T-helper 17 cell (primary cell): ENCODE results near the gene FITM1. TPM values are rescaled to one million over a fixed set of nuclear protein-coding genes. Genes with fewer than 3 reads are reported as not detected.

ENCODE experiments used
- ATAC-seq: fragments of 150-1000 bp; cut with Tn5 transposase; 2 replicates; pipeline ENCODE4 v1.10.0; 2021; ENCODE audit warnings: mild to moderate bottlenecking, moderate library complexity
- DNase-seq, 3 donors: peaks; one replicate each; pipeline versions ENCODE4 v3.0.0 to v3.0.0-alpha.2; 2020 to 2021
- H3K9me3 ChIP-seq: one replicate; pipeline ENCODE4 v1.7.0; 2013; ENCODE audit warnings: low read length, mild to moderate bottlenecking; ENCODE audit not compliant: control insufficient read depth, poor library complexity, severe bottlenecking
- H3K27ac Mint-ChIP-seq: one replicate; pipeline ENCODE4 v1.8.0; 2022; ENCODE audit warnings: mild to moderate bottlenecking, moderate library complexity, mixed read lengths
- H3K27me3 Mint-ChIP-seq: one replicate; pipeline ENCODE4 v1.8.0; 2022; ENCODE audit warnings: mixed read lengths
- H3K36me3 Mint-ChIP-seq: one replicate; pipeline ENCODE4 v1.8.0; 2022; ENCODE audit warnings: low read depth, mixed read lengths
- H3K4me1 Mint-ChIP-seq: one replicate; pipeline ENCODE4 v1.8.0; 2022; ENCODE audit warnings: mild to moderate bottlenecking, mixed read lengths
- H3K4me3 Mint-ChIP-seq: one replicate; pipeline ENCODE4 v1.8.0; 2022; ENCODE audit warnings: mild to moderate bottlenecking, moderate library complexity, mixed read lengths
- total RNA-seq, 4 donors: library from RNA in 2 of 4; stranded (reverse) in 2 of 4; gene quantifications; one replicate each; pipeline ENCODE4 v1.2.3 and lab custom pipeline; 2022 to 2026

FITM1 gene
- total RNA-seq, 2 donors from 2014 or later = 1.4 to 1.9 TPM

GRCh38 chr14:24144451-24144850, 14.0 kb downstream of the FITM1 start:
- no peaks in the 10 kb centered on the region for H3K27me3 Mint-ChIP-seq
- ATAC-seq (no peak), DNase-seq (no peak)
- no peak overlapping the region for H3K4me3 Mint-ChIP-seq
- H3K27ac Mint-ChIP-seq = peak overlapping the region; percentile 73
- H3K36me3 Mint-ChIP-seq = peaks cover 2% of the 10 kb centered on the region
- H3K4me1 Mint-ChIP-seq = peaks cover 52% of the 10 kb centered on the region
- no peaks in the 10 kb centered on the region for H3K9me3 ChIP-seq

GRCh38 chr14:24145219-24145618, 14.8 kb downstream of the FITM1 start:
- H3K36me3 Mint-ChIP-seq = peaks cover 2% of the 10 kb centered on the region
- H3K4me1 Mint-ChIP-seq = peaks cover 49% of the 10 kb centered on the region
- no peaks in the 10 kb centered on the region for H3K9me3 ChIP-seq
- H3K4me3 Mint-ChIP-seq = peak overlapping the region; percentile 98
- DNase-seq (no peak), ATAC-seq (no peak)
- H3K27me3 Mint-ChIP-seq = no peaks in the 10 kb centered on the region
- peak overlapping the region; percentile 90 for H3K27ac Mint-ChIP-seq

- ATAC-seq (no peak), DNase-seq (no peak)
- no peaks in the 10 kb centered on the region for H3K9me3 ChIP-seq
- no peaks in the 10 kb centered on the region for H3K27me3 Mint-ChIP-seq
- H3K27ac Mint-ChIP-seq = peak overlapping the region; percentile 90
- H3K36me3 Mint-ChIP-seq = peaks cover 2% of the 10 kb centered on the region
- peak overlapping the region; percentile 98 for H3K4me3 Mint-ChIP-seq
- peaks cover 52% of the 10 kb centered on the region for H3K4me1 Mint-ChIP-seq
These were observed 15.4 kb downstream of the FITM1 start for GRCh38 chr14:24145690-24146452.

GRCh38 chr14:24146453-24146977, 16.1 kb downstream of the FITM1 start, which contains the start of gene PSME2:
Gene PSME2, minus strand, starts transcription at chr14:24146610. Its CDS starts 29 bp downstream, at chr14:24146581.
- H3K4me1 Mint-ChIP-seq = peaks cover 53% of the 10 kb centered on the region
- no peaks in the 10 kb centered on the region for H3K9me3 ChIP-seq
- DNase-seq (peak; percentile 57 to 83 (median 75)), ATAC-seq (peak; percentile 65)
- H3K27ac Mint-ChIP-seq = peak within 1 kb of the TSS; percentile 91
- no peaks in the 10 kb centered on the region for H3K27me3 Mint-ChIP-seq
- H3K36me3 Mint-ChIP-seq = peaks cover 2% of the 10 kb centered on the region
- H3K4me3 Mint-ChIP-seq = peak within 1 kb of the TSS; percentile 98

GRCh38 chr14:24146978-24147760, 16.7 kb downstream of the FITM1 start, which contains the start of gene RNF31:
Gene RNF31, plus strand, starts transcription at chr14:24147498. Its CDS starts 201 bp downstream, at chr14:24147699.
- ATAC-seq = peak; percentile 91
- peak; percentile 93 to 97 (median 95) for DNase-seq
- H3K9me3 ChIP-seq = no peaks in the 10 kb centered on the region
- H3K27me3 Mint-ChIP-seq = no peaks in the 10 kb centered on the region
- H3K27ac Mint-ChIP-seq = peak within 1 kb of the TSS; percentile 91
- peak within 1 kb of the TSS; percentile 98 for H3K4me3 Mint-ChIP-seq
- peaks cover 49% of the 10 kb centered on the region for H3K4me1 Mint-ChIP-seq
- H3K36me3 Mint-ChIP-seq = peaks cover 2% of the 10 kb centered on the region

- Mint-ChIP-seq H3K36me3 (peaks cover 2% of the 10 kb centered on the region), H3K27me3 (no peaks in the 10 kb centered on the region), H3K4me1 (peaks cover 46% of the 10 kb centered on the region), H3K27ac (peak overlapping the region; percentile 91), H3K4me3 (peak overlapping the region; percentile 98)
- no peaks in the 10 kb centered on the region for H3K9me3 ChIP-seq
- DNase-seq (no peak), ATAC-seq (no peak)
These were observed 17.4 kb downstream of the FITM1 start for GRCh38 chr14:24147761-24148428.

- no peak for DNase-seq
- ATAC-seq = no peak
- Mint-ChIP-seq H3K4me1 (peaks cover 40% of the 10 kb centered on the region), H3K4me3 (peak overlapping the region; percentile 58), H3K36me3 (no peaks in the 10 kb centered on the region), H3K27me3 (no peaks in the 10 kb centered on the region), H3K27ac (peak overlapping the region; percentile 56)
- no peaks in the 10 kb centered on the region for H3K9me3 ChIP-seq
These were observed 19.0 kb downstream of the FITM1 start for GRCh38 chr14:24149302-24149969.

GRCh38 chr14:24150061-24150460, 19.6 kb downstream of the FITM1 start:
- Mint-ChIP-seq H3K27ac (no peak overlapping the region), H3K4me1 (peaks cover 40% of the 10 kb centered on the region), H3K36me3 (no peaks in the 10 kb centered on the region), H3K4me3 (no peak overlapping the region), H3K27me3 (no peaks in the 10 kb centered on the region)
- no peaks in the 10 kb centered on the region for H3K9me3 ChIP-seq
- no peak for ATAC-seq
- DNase-seq = no peak

GRCh38 chr14:24150567-24150966, 20.1 kb downstream of the FITM1 start:
- no peaks in the 10 kb centered on the region for H3K27me3 Mint-ChIP-seq
- no peak overlapping the region for H3K4me3 Mint-ChIP-seq
- ATAC-seq (no peak), DNase-seq (no peak)
- H3K4me1 Mint-ChIP-seq = peaks cover 38% of the 10 kb centered on the region
- no peaks in the 10 kb centered on the region for H3K9me3 ChIP-seq
- no peaks in the 10 kb centered on the region for H3K36me3 Mint-ChIP-seq
- H3K27ac Mint-ChIP-seq = no peak overlapping the region

GRCh38 chr14:24150993-24151392, 20.5 kb downstream of the FITM1 start:
- DNase-seq = no peak
- H3K27me3 Mint-ChIP-seq = no peaks in the 10 kb centered on the region
- no peaks in the 10 kb centered on the region for H3K9me3 ChIP-seq
- H3K36me3 Mint-ChIP-seq = peaks cover 2% of the 10 kb centered on the region
- H3K4me1 Mint-ChIP-seq = peaks cover 35% of the 10 kb centered on the region
- H3K4me3 Mint-ChIP-seq = no peak overlapping the region
- no peak for ATAC-seq
- no peak overlapping the region for H3K27ac Mint-ChIP-seq

GRCh38 chr14:24151404-24152080, 21.1 kb downstream of the FITM1 start:
- DNase-seq (no peak), ATAC-seq (no peak)
- H3K4me3 Mint-ChIP-seq = no peak overlapping the region
- H3K4me1 Mint-ChIP-seq = peaks cover 31% of the 10 kb centered on the region
- peaks cover 3% of the 10 kb centered on the region for H3K36me3 Mint-ChIP-seq
- H3K27me3 Mint-ChIP-seq = no peaks in the 10 kb centered on the region
- H3K9me3 ChIP-seq = no peaks in the 10 kb centered on the region
- H3K27ac Mint-ChIP-seq = no peak overlapping the region

GRCh38 chr14:24155100-24155499, 24.6 kb downstream of the FITM1 start:
- DNase-seq (no peak), ATAC-seq (no peak)
- Mint-ChIP-seq H3K27me3 (no peaks in the 10 kb centered on the region), H3K4me1 (peaks cover 16% of the 10 kb centered on the region), H3K36me3 (peaks cover 7% of the 10 kb centered on the region), H3K27ac (peak overlapping the region; percentile 79), H3K4me3 (no peak overlapping the region)
- no peaks in the 10 kb centered on the region for H3K9me3 ChIP-seq
